Ishikawa (cell line): ENCODE data around the gene RXRG.

Experiments used
- CEBPB ChIP-seq: IDR thresholded peaks from 2 replicates; pipeline ENCODE4 v1.6.1; 2012
- CREB1 ChIP-seq: IDR thresholded peaks from 2 replicates; pipeline ENCODE4 v1.6.1; 2012; ENCODE audit warnings: low read depth
- EGR1 ChIP-seq: IDR thresholded peaks from 2 replicates; pipeline ENCODE4 v1.6.1; 2012
- EP300 ChIP-seq: IDR thresholded peaks from 2 replicates; pipeline ENCODE4 v1.6.1; 2012; ENCODE audit warnings: borderline replicate concordance
- FOXM1 ChIP-seq: IDR thresholded peaks from 2 replicates; pipeline ENCODE4 v1.6.1; 2012; ENCODE audit warnings: low read depth, borderline replicate concordance
- MAX ChIP-seq: IDR thresholded peaks from 2 replicates; pipeline ENCODE4 v1.6.1; 2012
- NFIC ChIP-seq: IDR thresholded peaks from 2 replicates; pipeline ENCODE4 v1.6.1; 2012
- RAD21 ChIP-seq: IDR thresholded peaks from 2 replicates; pipeline ENCODE4 v1.6.1; 2012; ENCODE audit warnings: low read depth
- REST ChIP-seq: IDR thresholded peaks from 2 replicates; pipeline ENCODE4 v1.6.1; 2012; ENCODE audit warnings: low read depth, mild to moderate bottlenecking
- TAF1 ChIP-seq: IDR thresholded peaks from 2 replicates; pipeline ENCODE4 v1.6.1; 2012; ENCODE audit warnings: low read depth, mild to moderate bottlenecking
- TCF12 ChIP-seq: IDR thresholded peaks from 2 replicates; pipeline ENCODE4 v1.6.1; 2012; ENCODE audit warnings: low read depth
- TEAD4 ChIP-seq: IDR thresholded peaks from 2 replicates; pipeline ENCODE4 v1.6.1; 2012
- USF1 ChIP-seq: IDR thresholded peaks from 2 replicates; pipeline ENCODE4 v1.6.1; 2012
- YY1 ChIP-seq: IDR thresholded peaks from 2 replicates; pipeline ENCODE4 v1.6.1; 2012; ENCODE audit warnings: low read depth
- ZBTB7A ChIP-seq: IDR thresholded peaks from 2 replicates; pipeline ENCODE4 v1.6.1; 2012; ENCODE audit warnings: low read depth

RXRG gene

GRCh38 chr1:165434281-165434680 lies 10.6 kb downstream of the RXRG start:
- no peak for TF ChIP-seq ZBTB7A
- no peak for TF ChIP-seq TAF1
- no peak for TF ChIP-seq EP300
- no peak for TF ChIP-seq MAX
- no peak for TF ChIP-seq EGR1
- TF ChIP-seq YY1, result no peak
- no peak for TF ChIP-seq RAD21
- TF ChIP-seq CREB1, result no peak
- TF ChIP-seq TEAD4, result no peak
- no peak for TF ChIP-seq CEBPB
- no peak for TF ChIP-seq NFIC
- no peak for TF ChIP-seq USF1
- TF ChIP-seq FOXM1, result no peak
- TF ChIP-seq TCF12, result no peak
- no peak for TF ChIP-seq REST

- no peak for TF ChIP-seq TEAD4
- TF ChIP-seq ZBTB7A, result no peak
- no peak for TF ChIP-seq TCF12
- no peak for TF ChIP-seq CEBPB
- no peak for TF ChIP-seq NFIC
- TF ChIP-seq YY1, result no peak
Measured at GRCh38 chr1:165431079-165431478, 13.8 kb downstream of the RXRG start.

- TF ChIP-seq ZBTB7A (no peak), RAD21 (no peak), TAF1 (no peak), EGR1 (no peak), EP300 (no peak), CREB1 (no peak), NFIC (no peak), USF1 (no peak)
Measured at GRCh38 chr1:165426745-165427144, 18.2 kb downstream of the RXRG start.

- TF ChIP-seq TAF1 (no peak), TCF12 (no peak), CREB1 (no peak), CEBPB (no peak), EGR1 (no peak), TEAD4 (no peak), NFIC (no peak), RAD21 (no peak), YY1 (no peak), MAX (no peak), FOXM1 (no peak), USF1 (no peak)
Measured at GRCh38 chr1:165425621-165426020, 19.3 kb downstream of the RXRG start.

- TF ChIP-seq ZBTB7A (no peak), TAF1 (no peak), TCF12 (no peak), NFIC (no peak)
Measured at GRCh38 chr1:165424454-165425216, 20.3 kb downstream of the RXRG start.

GRCh38 chr1:165423136-165423535 lies 21.8 kb downstream of the RXRG start:
- TF ChIP-seq EP300 (no peak), TEAD4 (no peak), USF1 (no peak), TCF12 (no peak), TAF1 (no peak), MAX (no peak), RAD21 (no peak), ZBTB7A (no peak), YY1 (no peak), CEBPB (no peak), NFIC (no peak), CREB1 (no peak), FOXM1 (no peak), REST (no peak), EGR1 (no peak)
